ENCODE results near the gene ARL3.
A peak's percentile ranks its signal among the peaks of the same experiment; 100 is the strongest.
"Not testable (repeated sequence)": the region's sequence is repeated elsewhere in the genome, so short reads cannot be mapped to it uniquely, and the experiment has no call there.

The ARL3 gene

DNA sequence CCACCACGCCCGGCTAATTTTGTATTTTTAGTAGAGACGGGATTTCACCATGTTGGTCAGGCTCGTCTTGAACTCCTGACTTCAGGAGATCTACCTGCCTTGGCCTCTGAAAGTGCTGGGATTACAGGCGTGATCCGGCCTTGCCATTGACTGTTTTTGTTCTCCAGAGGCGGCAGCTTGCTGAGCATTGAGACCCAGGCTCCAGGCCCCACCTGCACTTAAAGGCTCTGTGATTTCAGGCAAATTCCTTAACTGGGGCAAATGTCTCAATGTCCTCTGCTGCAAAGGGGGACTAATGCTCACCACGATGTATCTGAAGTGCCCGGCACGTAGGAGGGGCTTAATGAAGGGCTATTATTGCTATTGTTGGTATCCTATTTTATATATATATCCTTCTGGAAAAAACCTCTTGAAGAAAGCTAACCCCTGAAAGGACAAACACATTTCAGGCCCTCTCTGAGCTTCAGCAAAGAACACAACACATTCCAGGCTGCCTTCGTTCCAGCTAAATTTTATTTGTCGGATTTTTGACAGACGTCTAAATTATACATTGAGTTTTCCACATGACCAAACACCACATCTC lies 40.9 kb downstream of the ARL3 start:
- DNase-seq (ENCODE audit: low spot score), result no peak

- DNase-seq (ENCODE audit: low spot score), result no peak
Observed at GRCh38 chr10:102670871-102671434, 43.2 kb downstream of the ARL3 start.

DNA sequence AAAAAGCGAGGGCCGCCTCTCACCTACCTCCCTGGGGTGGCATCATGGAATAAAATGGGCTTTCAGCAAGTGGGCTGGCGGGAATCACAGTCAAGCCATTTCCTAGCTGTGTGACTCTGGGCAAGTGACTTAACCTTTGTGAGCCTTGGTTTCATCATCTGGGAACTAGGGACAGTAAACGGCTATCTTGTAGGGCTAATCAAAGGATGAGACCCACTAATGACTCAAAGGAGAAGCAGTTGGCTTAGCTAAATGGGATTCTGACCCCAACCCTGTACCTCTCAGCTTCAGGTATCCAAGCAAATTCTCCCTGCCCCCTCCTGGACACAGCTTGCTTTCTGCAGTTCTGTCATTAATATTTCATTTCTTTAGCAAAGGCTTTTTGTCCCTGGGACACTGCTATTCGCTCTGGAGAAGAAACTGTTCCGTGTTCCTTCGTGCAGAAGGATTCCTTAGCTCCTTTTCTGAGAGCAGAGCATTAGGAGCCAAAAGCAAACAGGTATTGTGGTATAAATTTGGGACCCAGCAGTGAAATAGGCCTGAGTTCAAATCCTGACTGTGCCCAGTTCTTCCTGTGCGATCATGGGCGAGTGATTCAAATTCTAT lies 44.0 kb downstream of the ARL3 start:
- no peak for DNase-seq (ENCODE audit: low spot score)

DNA sequence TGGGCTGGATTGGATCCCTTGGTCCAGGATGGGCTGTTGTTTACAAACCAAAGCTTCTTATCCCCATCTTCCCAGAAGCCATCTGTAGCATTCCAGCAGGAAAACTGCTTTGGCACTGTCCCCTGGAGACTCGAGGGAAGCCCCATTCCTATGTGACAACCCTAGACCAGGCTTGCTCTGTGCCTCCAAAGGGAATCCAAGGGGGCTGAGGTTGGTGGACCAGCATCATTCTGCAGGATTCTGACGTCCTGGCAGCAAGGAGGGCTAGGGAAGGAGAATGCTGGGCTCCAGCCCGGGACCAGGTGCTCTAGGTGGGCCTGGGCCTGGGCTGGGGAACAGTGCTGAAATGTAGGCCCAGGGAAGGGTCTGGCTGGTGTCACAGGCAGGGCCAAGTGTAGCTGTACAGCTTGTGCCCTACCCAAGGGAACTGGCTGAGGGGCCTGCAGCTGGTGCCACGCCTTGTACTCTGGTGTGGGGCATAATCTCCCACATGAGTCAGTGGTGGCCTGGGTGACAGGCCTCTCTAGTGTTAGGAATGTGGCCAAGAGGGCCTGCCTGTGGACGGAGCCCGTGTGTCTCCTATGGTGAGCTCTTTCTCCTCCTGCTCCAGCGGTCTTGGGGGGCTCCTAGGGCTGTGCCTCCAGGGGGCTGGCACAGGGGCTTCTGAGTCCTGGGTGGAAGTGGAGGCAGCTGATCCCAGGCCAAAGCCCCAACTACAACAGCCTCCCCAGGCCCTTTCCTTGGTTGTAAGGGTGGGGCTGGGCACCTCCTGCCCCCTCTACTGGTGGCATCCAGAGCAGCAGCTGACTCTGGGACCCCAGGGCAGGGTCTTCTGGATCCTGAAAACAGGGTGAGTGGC lies 44.8 kb downstream of the ARL3 start:
- DNase-seq (ENCODE audit: low spot score), result no peak

GRCh38 chr10:102668326-102669107 lies 45.7 kb downstream of the ARL3 start:
- no peak for DNase-seq (ENCODE audit: low spot score)

DNA sequence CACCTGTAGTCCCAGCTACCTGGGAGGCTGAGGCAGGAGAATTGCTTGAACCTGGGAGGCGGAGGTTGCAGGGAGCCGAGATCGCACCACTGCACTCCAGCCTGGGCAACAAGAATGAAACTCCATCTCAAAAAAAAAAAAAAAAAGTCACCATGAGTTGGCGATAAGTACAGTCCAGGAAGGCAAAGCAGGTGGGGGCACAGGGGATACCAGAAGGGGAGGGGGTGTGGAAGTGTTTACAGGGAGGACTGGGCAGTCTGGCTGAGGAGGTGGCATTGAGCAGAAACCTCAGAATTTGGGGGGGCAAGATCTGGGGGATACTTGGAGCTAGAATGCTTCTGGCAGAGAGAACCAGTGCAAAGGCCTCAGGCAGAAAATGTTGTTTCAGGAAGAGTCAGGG lies 46.8 kb downstream of the ARL3 start:
- not testable (repeated sequence) for DNase-seq (ENCODE audit: low spot score)

- no peak for DNase-seq (ENCODE audit: low spot score)
Observed at GRCh38 chr10:102665904-102666509, 48.2 kb downstream of the ARL3 start.

GRCh38 chr10:102661658-102662028 lies 52.6 kb downstream of the ARL3 start:
- no peak for DNase-seq (ENCODE audit: low spot score)

DNA sequence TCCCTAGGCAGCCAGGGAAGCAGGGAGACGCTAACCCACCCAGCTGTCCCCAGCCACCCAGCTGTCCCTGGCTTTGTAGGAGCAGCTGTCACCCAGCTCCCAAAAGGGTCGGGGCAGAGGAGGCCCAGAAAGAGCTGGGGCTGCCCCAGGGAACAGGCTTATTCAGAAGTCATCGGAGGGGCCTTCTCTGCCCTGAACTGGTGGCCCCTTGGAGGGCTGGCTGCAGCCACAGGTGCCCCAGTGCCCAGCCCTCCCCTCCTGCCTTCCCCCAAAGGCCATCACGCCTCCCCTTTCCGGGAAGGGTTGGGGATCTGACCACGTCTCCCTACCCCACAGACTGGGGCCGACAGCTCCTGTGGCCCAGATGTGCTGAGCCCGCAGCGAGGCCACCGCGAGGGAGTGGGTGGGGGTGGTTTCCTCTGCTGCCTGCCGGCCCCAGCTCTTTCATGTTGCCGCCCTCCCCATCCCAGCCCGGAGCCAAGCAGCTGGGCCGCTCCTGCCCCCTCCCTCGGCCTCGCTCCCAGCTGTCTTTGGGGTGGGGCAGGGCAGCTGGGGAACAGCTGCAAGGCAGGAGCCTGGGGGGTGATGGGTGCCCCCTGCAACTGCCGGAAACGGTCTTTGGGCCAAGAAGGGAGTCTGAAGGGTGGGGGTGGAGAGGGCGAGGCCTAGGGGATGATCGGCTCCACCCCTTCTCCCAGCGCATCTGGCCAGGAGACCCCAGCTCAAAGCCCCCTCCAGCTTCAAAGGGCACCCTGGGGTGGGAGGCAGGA lies 53.1 kb downstream of the ARL3 start:
- no peak for DNase-seq (ENCODE audit: low spot score)

GRCh38 chr10:102658802-102659201 lies 55.4 kb downstream of the ARL3 start:
- no peak for DNase-seq (ENCODE audit: low spot score)

GRCh38 chr10:102657984-102658724 lies 56.0 kb downstream of the ARL3 start:
- peak; percentile 62 for DNase-seq (ENCODE audit: low spot score)

GRCh38 chr10:102657451-102657850 lies 56.7 kb downstream of the ARL3 start:
- DNase-seq (ENCODE audit: low spot score), result no peak

- DNase-seq (ENCODE audit: low spot score), result no peak
Observed at GRCh38 chr10:102656791-102657371, 57.3 kb downstream of the ARL3 start.

DNA sequence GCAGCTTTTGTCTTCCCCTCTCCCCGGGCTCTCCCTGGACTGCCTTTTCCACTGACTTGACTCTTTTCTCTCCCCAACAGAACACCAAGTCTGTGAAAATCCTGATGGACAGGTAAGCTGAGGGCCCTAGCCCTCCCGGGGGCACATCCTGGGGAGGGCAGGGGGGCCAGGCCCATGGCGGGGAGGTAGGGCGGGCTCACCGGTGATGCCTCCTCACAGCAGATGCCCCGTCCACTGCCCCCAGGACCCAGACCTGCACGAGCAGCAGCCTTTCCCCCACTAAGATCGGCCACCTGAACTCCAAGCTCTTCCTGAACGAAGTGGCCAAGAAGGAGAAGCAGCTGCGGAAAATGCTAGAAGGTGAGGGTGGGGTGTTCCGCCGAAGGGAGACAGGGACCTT lies 58.2 kb downstream of the ARL3 start:
- DNase-seq (ENCODE audit: low spot score), result no peak

GRCh38 chr10:102654969-102655368 lies 59.2 kb downstream of the ARL3 start:
- DNase-seq (ENCODE audit: low spot score), result no peak

DNA sequence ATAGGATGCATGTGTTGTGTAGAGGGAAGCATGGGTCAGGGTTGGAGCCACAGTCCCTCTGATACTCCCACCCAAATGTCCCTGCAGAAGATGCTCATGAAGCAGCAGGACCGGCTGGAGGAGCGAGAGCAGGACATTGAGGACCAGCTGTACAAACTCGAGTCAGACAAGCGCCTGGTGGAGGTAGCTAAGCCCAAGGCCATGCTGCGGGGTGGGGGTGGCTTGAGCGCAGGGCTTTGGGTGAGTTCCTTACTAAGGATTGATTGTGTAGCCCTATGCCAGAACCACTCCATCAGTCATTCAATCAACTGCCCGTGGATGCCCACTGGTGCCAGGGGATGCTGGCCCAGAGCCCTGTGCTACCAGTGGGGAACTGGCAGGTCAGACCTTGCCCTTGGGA lies 59.6 kb downstream of the ARL3 start:
- no peak for DNase-seq (ENCODE audit: low spot score)

DNA sequence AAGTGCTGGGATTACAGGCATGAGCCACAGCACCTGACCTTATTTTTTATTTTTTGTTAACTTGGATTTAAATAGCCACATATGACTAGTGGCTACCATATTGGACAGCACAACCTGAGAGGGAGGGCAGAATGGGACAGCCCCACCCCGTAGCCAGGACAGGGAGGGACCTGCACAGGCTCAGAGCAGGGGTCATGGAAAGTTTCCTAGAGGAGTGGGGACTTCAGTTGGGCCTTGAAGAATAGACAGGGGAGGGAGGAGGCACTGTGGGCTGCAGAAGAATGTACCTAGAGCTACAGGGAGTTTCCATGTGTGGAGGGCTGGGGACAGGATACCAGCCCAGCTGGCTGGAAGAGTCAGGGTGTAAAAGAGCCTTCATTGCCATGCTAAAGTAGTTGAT lies 61.1 kb downstream of the ARL3 start:
- DNase-seq (ENCODE audit: low spot score), result no peak

GRCh38 chr10:102652170-102652916 lies 61.9 kb downstream of the ARL3 start:
- no peak for DNase-seq (ENCODE audit: low spot score)
